ENCODE results near the gene TTLL5. TPM values are rescaled to one million over a fixed set of nuclear protein-coding genes. Genes with fewer than 3 reads are reported as not detected.

Gene TTLL5
- polyA plus RNA-seq, 3 donors = 4.2 to 7.2 (median 4.7) TPM

DNA sequence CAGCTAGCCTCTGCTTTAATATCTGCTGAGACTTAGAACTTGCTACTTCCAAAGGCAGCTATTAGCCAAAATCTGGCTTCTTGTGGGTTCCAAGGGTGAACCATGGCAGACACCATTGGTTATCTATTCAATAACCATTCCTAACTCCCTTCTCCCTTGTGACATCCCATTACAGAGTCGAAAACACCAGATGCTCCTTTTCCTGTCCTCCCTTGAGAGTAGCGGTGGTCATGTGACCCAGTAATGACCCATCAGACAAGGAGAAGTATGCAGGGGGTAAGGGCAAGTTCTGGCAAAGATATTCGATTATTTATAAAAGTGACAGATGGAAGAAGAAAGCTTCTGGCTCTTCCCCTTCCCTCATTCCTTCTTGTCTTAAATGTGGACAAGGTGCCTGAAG lies 300.6 kb downstream of the TTLL5 start:
- no peaks in the 10 kb centered on the region for H3K79me2 ChIP-seq (ENCODE audit: insufficient read depth, low read length)
- H3K27me3 ChIP-seq (ENCODE audit: control insufficient read depth in 2 of 2, insufficient read depth in 2 of 2, low read length in 2 of 2) = no peaks in the 10 kb centered on the region
- Mint-ChIP-seq H3K27ac (no peak overlapping the region), H3K4me1 (no peaks in the 10 kb centered on the region), H3K9me3 (no peaks in the 10 kb centered on the region), H3K36me3 (peaks cover 0 to 4% of the 10 kb centered on the region in 2 donors), H3K27me3 (ENCODE audit: low read depth in 3 of 3) (peaks cover 0 to 2% (median 0%) of the 10 kb centered on the region in 3 donors), H3K4me3 (no peak overlapping the region)
- H2AFZ ChIP-seq (ENCODE audit: insufficient read depth, low read depth, low read length, poor library complexity, severe bottlenecking) = no peak overlapping the region
- TF ChIP-seq, protein P1, sequence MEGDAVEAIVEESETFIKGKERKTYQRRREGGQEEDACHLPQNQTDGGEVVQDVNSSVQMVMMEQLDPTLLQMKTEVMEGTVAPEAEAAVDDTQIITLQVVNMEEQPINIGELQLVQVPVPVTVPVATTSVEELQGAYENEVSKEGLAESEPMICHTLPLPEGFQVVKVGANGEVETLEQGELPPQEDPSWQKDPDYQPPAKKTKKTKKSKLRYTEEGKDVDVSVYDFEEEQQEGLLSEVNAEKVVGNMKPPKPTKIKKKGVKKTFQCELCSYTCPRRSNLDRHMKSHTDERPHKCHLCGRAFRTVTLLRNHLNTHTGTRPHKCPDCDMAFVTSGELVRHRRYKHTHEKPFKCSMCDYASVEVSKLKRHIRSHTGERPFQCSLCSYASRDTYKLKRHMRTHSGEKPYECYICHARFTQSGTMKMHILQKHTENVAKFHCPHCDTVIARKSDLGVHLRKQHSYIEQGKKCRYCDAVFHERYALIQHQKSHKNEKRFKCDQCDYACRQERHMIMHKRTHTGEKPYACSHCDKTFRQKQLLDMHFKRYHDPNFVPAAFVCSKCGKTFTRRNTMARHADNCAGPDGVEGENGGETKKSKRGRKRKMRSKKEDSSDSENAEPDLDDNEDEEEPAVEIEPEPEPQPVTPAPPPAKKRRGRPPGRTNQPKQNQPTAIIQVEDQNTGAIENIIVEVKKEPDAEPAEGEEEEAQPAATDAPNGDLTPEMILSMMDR (IDR thresholded peaks at IDR 0.05) = no peak
- no peaks in the 10 kb centered on the region for H3K4me1 ChIP-seq (ENCODE audit: control insufficient read depth in 1 of 2, insufficient read depth in 2 of 2, low read length in 2 of 2)
- intact Hi-C loops (cut with micrococcal nuclease) = no loop called here
- no peak overlapping the region for H3K4me2 ChIP-seq (replicated peaks; ENCODE audit: extremely low read depth, low read length, poor library complexity, severe bottlenecking)
- H3K4me3 ChIP-seq (replicated peaks in 1 of 3; ENCODE audit: low read depth in 2 of 3, low read length in 3 of 3) = no peak overlapping the region
- H3K9ac ChIP-seq (ENCODE audit: insufficient read depth, low read length, poor library complexity, severe bottlenecking) = no peak overlapping the region
- no peaks in the 10 kb centered on the region for H4K20me1 ChIP-seq (ENCODE audit: insufficient read depth, low read length)
- WGBS (ENCODE audit: insufficient coverage) = no CpG with 5 or more reads among the region's 3 CpGs
- DNase-seq = no peak
- no peaks in the 10 kb centered on the region for H3K36me3 ChIP-seq (replicated peaks in 1 of 2; ENCODE audit: control insufficient read depth in 1 of 2, insufficient read depth in 2 of 2, low read length in 2 of 2)
- no peaks in the 10 kb centered on the region for H3K9me3 ChIP-seq (replicated peaks in 1 of 2; ENCODE audit: control insufficient read depth in 1 of 2, insufficient read depth in 1 of 2, low read length in 2 of 2)
- H3K27ac ChIP-seq (ENCODE audit: low read depth in 1 of 2, low read length in 2 of 2) = no peak overlapping the region

DNA sequence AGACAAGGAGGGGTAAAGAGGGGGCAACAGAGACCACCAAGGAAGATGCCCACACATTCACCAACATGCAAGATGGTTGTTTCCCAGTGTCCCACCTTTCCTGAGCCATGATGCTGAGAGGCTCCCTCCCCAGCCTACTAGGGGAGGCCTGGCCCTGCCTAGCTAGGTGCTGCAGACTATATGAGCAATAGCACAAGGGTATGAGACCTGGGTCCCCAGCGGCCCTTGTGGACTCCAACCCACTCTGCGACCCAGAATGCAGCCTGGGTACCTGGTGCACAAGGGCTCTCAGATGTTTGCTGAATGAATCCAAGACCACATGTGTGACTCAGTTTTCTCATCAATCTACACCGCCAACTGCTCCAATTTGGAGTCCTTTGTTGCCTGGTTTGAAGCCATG lies 306.8 kb downstream of the TTLL5 start:
- no peak overlapping the region for H3K27ac ChIP-seq (ENCODE audit: low read depth in 1 of 2, low read length in 2 of 2)
- Mint-ChIP-seq H3K27me3 (ENCODE audit: low read depth in 3 of 3) (no peaks in the 10 kb centered on the region), H3K36me3 (peaks cover 0 to 4% of the 10 kb centered on the region in 2 donors), H3K9me3 (no peaks in the 10 kb centered on the region), H3K4me3 (no peak overlapping the region), H3K4me1 (no peaks in the 10 kb centered on the region), H3K27ac (no peak overlapping the region)
- no peak overlapping the region for H3K9ac ChIP-seq (ENCODE audit: insufficient read depth, low read length, poor library complexity, severe bottlenecking)
- no peaks in the 10 kb centered on the region for H3K9me3 ChIP-seq (replicated peaks in 1 of 2; ENCODE audit: control insufficient read depth in 1 of 2, insufficient read depth in 1 of 2, low read length in 2 of 2)
- intact Hi-C loops (cut with micrococcal nuclease) = no loop called here
- WGBS (ENCODE audit: insufficient coverage) = 87% methylated on average over 2 of the region's 3 CpGs
- no peak for DNase-seq
- H4K20me1 ChIP-seq (ENCODE audit: insufficient read depth, low read length) = no peaks in the 10 kb centered on the region
- H3K4me2 ChIP-seq (replicated peaks; ENCODE audit: extremely low read depth, low read length, poor library complexity, severe bottlenecking) = no peak overlapping the region
- H3K4me3 ChIP-seq (replicated peaks in 1 of 3; ENCODE audit: low read depth in 2 of 3, low read length in 3 of 3) = no peak overlapping the region
- H3K27me3 ChIP-seq (ENCODE audit: control insufficient read depth in 2 of 2, insufficient read depth in 2 of 2, low read length in 2 of 2) = no peaks in the 10 kb centered on the region
- TF ChIP-seq, protein P1 (IDR thresholded peaks at IDR 0.05) = no peak
- H3K36me3 ChIP-seq (replicated peaks in 1 of 2; ENCODE audit: control insufficient read depth in 1 of 2, insufficient read depth in 2 of 2, low read length in 2 of 2) = no peaks in the 10 kb centered on the region
- no peaks in the 10 kb centered on the region for H3K4me1 ChIP-seq (ENCODE audit: control insufficient read depth in 1 of 2, insufficient read depth in 2 of 2, low read length in 2 of 2)
- no peaks in the 10 kb centered on the region for H3K79me2 ChIP-seq (ENCODE audit: insufficient read depth, low read length)
- H2AFZ ChIP-seq (ENCODE audit: insufficient read depth, low read depth, low read length, poor library complexity, severe bottlenecking) = no peak overlapping the region

Data from CD14-positive monocyte (primary cell).